Uterus (tissue), 2 donors: Measurements from ENCODE around the gene OPCML.

Experiments used
- POLR2A ChIP-seq, 2 donors: fragments of 450-650 bp; IDR thresholded peaks; one replicate each; pipeline ENCODE4 v1.6.1; 2016; ENCODE audit warnings: antibody characterized with exemption in 2 of 2, mild to moderate bottlenecking in 1 of 2, moderate library complexity in 1 of 2
- TF ChIP-seq, protein P1 (sequence below), 4 experiments: fragments of 200-600 bp in 2 of 4; fragments of 450-650 bp in 2 of 4; sonication (generic) in 2 of 4; IDR thresholded peaks; one replicate each; pipeline ENCODE4 v1.5.1; 2016 to 2019; ENCODE audit warnings: antibody characterized with exemption in 4 of 4, mild to moderate bottlenecking in 2 of 4, moderate library complexity in 1 of 4

DNA sequence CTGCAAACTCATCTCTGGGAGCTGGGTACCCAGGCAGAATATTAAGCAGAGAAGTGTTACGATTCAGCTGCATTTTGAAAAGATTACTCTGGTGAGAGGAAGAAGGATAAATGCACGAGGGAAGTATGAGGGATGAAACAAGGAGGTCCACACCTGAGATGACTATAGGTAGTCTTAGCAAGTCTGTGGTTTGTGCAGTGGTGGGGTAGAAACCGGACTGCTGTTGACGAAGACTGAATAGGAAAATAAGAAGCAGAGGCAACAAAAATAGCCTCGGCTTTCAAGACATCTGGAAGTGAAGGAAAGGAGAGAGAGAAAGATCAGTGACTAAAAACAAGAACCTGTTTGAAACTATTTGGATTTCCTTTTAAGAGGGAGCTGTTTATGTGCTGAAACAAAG, 810.8 kb downstream of the OPCML start:
- TF ChIP-seq POLR2A (IDR thresholded peaks at IDR 0.05) = no peak
- TF ChIP-seq, protein P1, sequence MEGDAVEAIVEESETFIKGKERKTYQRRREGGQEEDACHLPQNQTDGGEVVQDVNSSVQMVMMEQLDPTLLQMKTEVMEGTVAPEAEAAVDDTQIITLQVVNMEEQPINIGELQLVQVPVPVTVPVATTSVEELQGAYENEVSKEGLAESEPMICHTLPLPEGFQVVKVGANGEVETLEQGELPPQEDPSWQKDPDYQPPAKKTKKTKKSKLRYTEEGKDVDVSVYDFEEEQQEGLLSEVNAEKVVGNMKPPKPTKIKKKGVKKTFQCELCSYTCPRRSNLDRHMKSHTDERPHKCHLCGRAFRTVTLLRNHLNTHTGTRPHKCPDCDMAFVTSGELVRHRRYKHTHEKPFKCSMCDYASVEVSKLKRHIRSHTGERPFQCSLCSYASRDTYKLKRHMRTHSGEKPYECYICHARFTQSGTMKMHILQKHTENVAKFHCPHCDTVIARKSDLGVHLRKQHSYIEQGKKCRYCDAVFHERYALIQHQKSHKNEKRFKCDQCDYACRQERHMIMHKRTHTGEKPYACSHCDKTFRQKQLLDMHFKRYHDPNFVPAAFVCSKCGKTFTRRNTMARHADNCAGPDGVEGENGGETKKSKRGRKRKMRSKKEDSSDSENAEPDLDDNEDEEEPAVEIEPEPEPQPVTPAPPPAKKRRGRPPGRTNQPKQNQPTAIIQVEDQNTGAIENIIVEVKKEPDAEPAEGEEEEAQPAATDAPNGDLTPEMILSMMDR (IDR thresholded peaks at IDR 0.05) = no peak
